ENCODE measurements around the gene ARAF. TPM values are rescaled to one million over a fixed set of nuclear protein-coding genes. Genes with fewer than 3 reads are reported as not detected.

ARAF gene
- total and polyA plus RNA-seq, 2 of the 13 experiments (the other 11 are each of a cell fraction or from before 2014, with no cell fraction given) = 18.0 to 33.1 TPM

- no peak for TF ChIP-seq ZNF563 (CRISPR knock-in tag; IDR thresholded peaks at IDR 0.05)
- TF ChIP-seq THAP11 (CRISPR knock-in tag; IDR thresholded peaks at IDR 0.05) = peak; percentile 69
- peak; percentile 88 for TF ChIP-seq GABPB1 (CRISPR knock-in tag; IDR thresholded peaks at IDR 0.05)
- TF ChIP-seq ZNF3 (CRISPR knock-in tag; IDR thresholded peaks at IDR 0.05) = no peak
- TF ChIP-seq ZNF724P (CRISPR knock-in tag; IDR thresholded peaks at IDR 0.05; ENCODE audit: borderline replicate concordance) = no peak
- TF ChIP-seq HCFC1 (IDR thresholded peaks at IDR 0.05; ENCODE audit: low read depth, low read length) = peak; percentile 3; the same call in 1 of the 2 replicates
- TF ChIP-seq MEIS2 (CRISPR knock-in tag; IDR thresholded peaks at IDR 0.05) = peak; percentile 53; the same call in 1 of the 2 replicates
- TF ChIP-seq MXI1 (IDR thresholded peaks at IDR 0.05; ENCODE audit: borderline replicate concordance, low read depth, low read length) = peak; percentile 21; the same call in 1 of the 3 replicates
- TF ChIP-seq MYC (CRISPR knock-in tag; IDR thresholded peaks at IDR 0.05; ENCODE audit: borderline replicate concordance) = peak; percentile 30; the same call in 1 of the 2 replicates
- no peak for TF ChIP-seq DNMT1 (CRISPR knock-in tag; IDR thresholded peaks at IDR 0.05)
- TF ChIP-seq ZFX (CRISPR knock-in tag; IDR thresholded peaks at IDR 0.05; ENCODE audit: low read depth) = peak; percentile 68
- no peak for TF ChIP-seq MXD1 (CRISPR knock-in tag; IDR thresholded peaks at IDR 0.05)
- TF ChIP-seq ZFY (CRISPR knock-in tag; IDR thresholded peaks at IDR 0.05) = peak; percentile 63
- TF ChIP-seq ZNF589 (CRISPR knock-in tag; conservative IDR thresholded peaks at IDR 0.05) = no peak
- no peak for TF ChIP-seq ZBTB38 (CRISPR knock-in tag; IDR thresholded peaks at IDR 0.05)
- no peak for TF ChIP-seq TBL1XR1 (IDR thresholded peaks at IDR 0.05; ENCODE audit: borderline replicate concordance, low read length, partially characterized antibody)
- TF ChIP-seq ZNF367 (CRISPR knock-in tag; IDR thresholded peaks at IDR 0.05; ENCODE audit: borderline replicate concordance) = no peak
- peak; percentile 43; the same call in 1 of the 2 replicates for TF ChIP-seq ZMYM4 (CRISPR knock-in tag; IDR thresholded peaks at IDR 0.05)
- peak; percentile 56 for TF ChIP-seq CREM (IDR thresholded peaks at IDR 0.05)
- TF ChIP-seq CREM (CRISPR knock-in tag; IDR thresholded peaks at IDR 0.05) = no peak
- TF ChIP-seq YEATS4 (CRISPR knock-in tag; IDR thresholded peaks at IDR 0.05; ENCODE audit: borderline replicate concordance) = peak; percentile 76; the same call in 1 of the 2 replicates
- no peak for TF ChIP-seq ZNF138 (CRISPR knock-in tag; IDR thresholded peaks at IDR 0.05; ENCODE audit: low read depth)
- peak; percentile 99 for TF ChIP-seq PRDM10 (CRISPR knock-in tag; IDR thresholded peaks at IDR 0.05; ENCODE audit: low read depth)
- TF ChIP-seq ZNF672 (CRISPR knock-in tag; IDR thresholded peaks at IDR 0.05) = no peak
- TF ChIP-seq E2F2 (CRISPR knock-in tag; IDR thresholded peaks at IDR 0.05; ENCODE audit: borderline replicate concordance) = no peak
- 0 out of 2 replicates have a peak, but pooled peaks have one; percentile 35 for TF ChIP-seq PHF20 (CRISPR knock-in tag; IDR thresholded peaks at IDR 0.05)
- peak; percentile 93 for TF ChIP-seq RBFOX2 (IDR thresholded peaks at IDR 0.05; ENCODE audit: low read depth, low read length)
- peak; percentile 77 for TF ChIP-seq ATF1 (CRISPR knock-in tag; IDR thresholded peaks at IDR 0.05)
Observed at GRCh38 chrX:47560934-47561658, at the start of gene ARAF (continued).
